HFFc6 (cell line): ENCODE data around the gene PANX3. TPM values are rescaled to one million over a fixed set of nuclear protein-coding genes. Genes with fewer than 3 reads are reported as not detected.

Experiments
- total RNA-seq, 6 experiments: library from RNA; stranded (reverse); fragmentation: NEBNext Ultra II Directional; extraction: Animal tissue kit (Norgen Biotek cat#: 25700); gene quantifications; 2 replicates in 1 of 6; 3 replicates in 5 of 6; pipeline ENCODE4 v1.2.3, GENCODE V29; 2021

PANX3 gene
- total RNA-seq, 6 experiments from 2014 or later: not detected

Other genes with a start within 250 kb of the PANX3 start
- gene OR8B2, start 226.9 kb upstream of the PANX3 start, total RNA-seq: not detected
- gene OR8B3, start 212.4 kb upstream of the PANX3 start, total RNA-seq: not detected
- not detected for gene OR8B4, start 186.6 kb upstream of the PANX3 start, total RNA-seq
- gene OR8B8, start 165.7 kb upstream of the PANX3 start, total RNA-seq: not detected
- gene OR8B12, start 67.8 kb upstream of the PANX3 start, total RNA-seq: not detected
- not detected for gene OR8A1, start 41.4 kb upstream of the PANX3 start, total RNA-seq
- 10 to 100 TPM; 18.8 to 25.9 (median 24.1) TPM for gene TBRG1, start 11.4 kb downstream of the PANX3 start, total RNA-seq
- gene SIAE, start 62.3 kb downstream of the PANX3 start, total RNA-seq: 10 to 100 TPM in 5 of 6 experiments, 1 to 10 TPM in 1; 9.2 to 14.4 (median 11.3) TPM
- gene SPA17, start 62.5 kb downstream of the PANX3 start, total RNA-seq: 10 to 100 TPM in 1 of 6 experiments, 1 to 10 TPM in 5; 5.0 to 10.2 (median 9.1) TPM
- gene NRGN, start 128.5 kb downstream of the PANX3 start, total RNA-seq: 1 to 10 TPM; 3.8 to 6.5 (median 5.4) TPM
- gene VSIG2, start 140.8 kb downstream of the PANX3 start, total RNA-seq: under 1 TPM in 1 of 6 experiments, not detected in 5; 0.14 TPM
- gene ESAM, start 150.9 kb downstream of the PANX3 start, total RNA-seq: under 1 TPM in 3 of 6 experiments, not detected in 3; 0.11 to 0.14 (median 0.12) TPM
- gene MSANTD2, start 189.0 kb downstream of the PANX3 start, total RNA-seq: 1 to 10 TPM; 4.4 to 7.1 (median 5.8) TPM